SIG-M5 treated with dmso at 0.1 percent for 504 hours (cell line): ENCODE data around the gene ZBTB7C.
"Not testable (repeated sequence)": the region's sequence is repeated elsewhere in the genome, so short reads cannot be mapped to it uniquely, and the experiment has no call there.

Experiments
- DNase-seq: peaks from one replicate; lab custom pipeline; 2025; ENCODE audit not compliant: unreplicated experiment; lab: John Stamatoyannopoulos, UW

The ZBTB7C gene

GRCh38 chr18:48303883-48304282 lies 105.3 kb downstream of the ZBTB7C start:
- DNase-seq, result no peak

- DNase-seq, result no peak
Observed at GRCh38 chr18:48302736-48303135, 106.4 kb downstream of the ZBTB7C start.

GRCh38 chr18:48300463-48300961 lies 108.7 kb downstream of the ZBTB7C start:
- peak; percentile 87 for DNase-seq

DNA sequence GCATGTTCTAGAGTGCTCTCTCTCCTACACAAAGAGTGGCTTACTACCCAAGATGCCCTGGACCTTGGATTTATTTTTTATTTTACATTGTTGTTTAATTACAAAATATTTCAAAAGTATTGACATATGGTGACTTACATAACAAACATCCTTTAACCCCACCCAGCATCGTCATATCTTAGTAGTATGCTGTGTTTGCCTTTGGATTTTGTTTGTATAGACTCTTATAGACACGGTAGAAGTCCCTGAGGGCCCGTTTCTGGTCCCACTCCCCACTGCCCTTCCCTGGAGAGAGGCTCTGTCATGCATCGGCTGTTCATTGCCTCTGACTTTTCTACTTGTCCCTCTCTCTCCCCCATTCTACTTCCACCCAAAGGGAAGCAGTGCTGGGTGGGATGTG lies 112.0 kb downstream of the ZBTB7C start:
- no peak for DNase-seq

DNA sequence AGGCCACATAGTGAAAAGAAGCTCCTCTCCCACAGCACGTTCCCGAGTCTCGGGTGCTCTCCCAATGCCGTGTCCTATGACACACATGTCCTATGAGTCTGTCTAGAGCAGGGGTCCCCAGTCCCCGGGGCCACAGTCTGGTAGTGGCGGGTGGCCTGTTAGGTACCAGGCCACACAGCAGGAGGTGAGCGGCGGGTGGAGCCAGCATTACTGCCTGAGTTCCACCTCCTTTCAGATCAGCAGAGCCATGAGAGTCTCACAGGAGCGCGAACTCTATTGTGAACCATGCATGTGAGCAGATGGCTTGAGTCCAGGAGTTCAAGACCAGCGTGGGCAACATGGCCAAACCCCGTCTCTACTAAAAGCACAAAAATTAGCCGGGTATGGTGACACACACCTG lies 112.6 kb downstream of the ZBTB7C start:
- DNase-seq, result no peak

DNA sequence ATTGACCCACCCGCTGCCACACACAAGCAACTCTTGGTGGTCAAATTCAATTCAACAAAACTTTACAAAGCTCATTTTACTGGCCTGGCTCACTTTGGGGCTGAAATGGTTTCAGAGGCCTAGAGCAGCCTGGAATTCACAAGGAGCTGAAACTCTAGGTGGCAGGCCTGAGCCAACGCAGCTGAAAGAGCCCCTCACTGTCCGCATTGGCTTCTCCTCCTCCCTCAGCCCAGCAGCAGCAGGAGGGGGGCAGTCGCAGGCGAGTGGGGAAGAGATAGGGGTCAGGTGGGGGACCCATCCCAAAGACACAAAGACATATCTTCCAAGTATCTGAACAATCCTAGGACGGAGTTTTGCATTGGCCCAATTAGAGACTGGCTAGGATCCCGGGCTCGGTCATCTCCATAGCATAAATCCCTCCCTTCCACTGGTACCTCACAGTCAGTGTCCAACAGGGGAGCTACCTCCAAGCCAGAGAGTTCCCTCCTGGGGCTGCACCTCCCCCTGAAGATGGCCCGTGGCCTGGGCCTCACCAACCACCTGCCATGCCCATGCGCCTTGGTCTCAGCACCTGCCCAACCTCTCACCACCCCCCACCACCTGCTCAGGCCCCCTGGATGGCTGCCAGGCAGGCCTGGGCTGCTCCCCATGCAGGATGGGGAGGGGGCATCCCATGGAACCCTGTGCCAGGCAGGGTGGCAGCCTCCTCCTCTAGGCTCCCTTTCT lies 113.4 kb downstream of the ZBTB7C start:
- DNase-seq, result no peak

- no peak for DNase-seq
Observed at GRCh38 chr18:48294899-48295585, 114.1 kb downstream of the ZBTB7C start.

- no peak for DNase-seq
Observed at GRCh38 chr18:48293954-48294898, 115.0 kb downstream of the ZBTB7C start.

GRCh38 chr18:48292782-48293424 lies 116.3 kb downstream of the ZBTB7C start:
- DNase-seq, result peak; percentile 35

DNA sequence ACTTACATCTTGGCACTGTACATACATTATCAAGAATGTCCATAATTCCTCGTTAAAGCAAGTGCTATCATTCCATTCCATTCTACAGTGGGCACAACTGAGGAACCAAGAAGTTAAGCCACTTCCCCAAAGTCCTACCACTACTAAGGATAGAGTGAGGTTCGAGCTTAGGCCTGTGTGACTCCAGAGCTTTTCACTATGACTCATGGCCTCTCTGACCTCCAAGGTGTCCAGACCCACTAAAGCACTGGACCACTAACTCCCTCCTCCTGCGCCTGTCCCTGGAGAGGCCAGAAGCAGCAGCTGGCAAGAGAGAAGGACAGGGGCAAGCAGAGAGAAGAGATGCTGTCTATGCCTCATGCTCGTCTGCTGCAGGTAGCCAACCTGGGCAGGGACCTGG lies 117.0 kb downstream of the ZBTB7C start:
- DNase-seq, result no peak

DNA sequence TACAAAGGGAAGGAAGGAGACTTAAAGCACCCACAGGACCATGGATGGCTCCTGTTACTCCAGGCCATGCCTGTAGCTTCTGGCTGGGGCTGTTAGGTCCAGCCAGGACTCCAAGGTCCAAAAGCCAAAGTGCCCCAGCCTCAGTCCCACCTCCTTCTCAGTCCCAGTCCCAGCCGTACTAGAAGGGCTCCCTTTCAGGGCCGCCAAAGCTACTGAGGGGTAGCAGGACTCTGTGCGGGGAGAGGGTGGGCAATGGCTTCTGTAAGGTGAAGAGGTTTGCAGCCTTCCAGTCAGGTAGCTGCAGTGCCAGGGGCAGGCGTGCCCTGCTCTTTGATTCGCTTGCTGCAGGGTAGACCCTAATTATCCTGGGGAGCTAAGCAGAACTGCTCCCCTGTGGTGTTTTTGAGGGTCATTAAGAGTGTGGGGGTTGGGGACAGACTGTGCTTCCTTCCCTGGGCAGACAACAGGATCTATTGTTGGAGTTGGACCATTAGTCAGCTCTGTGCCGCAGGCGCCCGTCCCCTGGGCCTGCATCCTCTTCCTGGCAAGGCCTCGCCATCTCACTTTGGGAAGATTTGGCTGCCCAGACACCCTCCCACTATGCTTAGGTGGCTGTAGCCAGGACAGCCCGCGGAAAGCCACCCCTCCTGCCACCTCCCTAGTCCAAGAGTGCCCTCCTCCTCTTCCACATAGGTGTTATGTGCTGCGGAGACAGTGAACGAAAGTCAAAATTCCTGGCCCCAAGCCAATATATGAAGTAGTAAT lies 118.8 kb downstream of the ZBTB7C start:
- DNase-seq, result no peak

GRCh38 chr18:48284743-48285142 lies 124.4 kb downstream of the ZBTB7C start:
- no peak for DNase-seq

- DNase-seq, result not testable (repeated sequence)
Observed at GRCh38 chr18:48284011-48284410, 125.2 kb downstream of the ZBTB7C start.

DNA sequence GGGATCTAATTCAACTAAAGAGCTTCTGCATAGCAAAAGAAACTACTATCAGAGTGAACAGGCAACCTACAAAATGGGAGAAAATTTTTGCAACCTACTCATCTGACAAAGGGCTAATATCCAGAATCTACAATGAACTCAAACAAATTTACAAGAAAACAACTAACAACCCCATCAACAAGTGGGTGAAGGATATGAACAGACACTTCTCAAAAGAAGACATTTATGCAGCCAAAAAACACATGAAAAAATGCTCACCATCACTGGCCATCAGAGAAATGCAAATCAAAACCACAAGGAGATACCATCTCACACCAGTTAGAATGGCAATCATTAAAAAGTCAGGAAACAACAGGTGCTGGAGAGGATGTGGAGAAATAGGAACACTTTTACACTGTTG lies 127.7 kb downstream of the ZBTB7C start:
- DNase-seq, result not testable (repeated sequence)

GRCh38 chr18:48279312-48279711 lies 129.9 kb downstream of the ZBTB7C start:
- no peak for DNase-seq

GRCh38 chr18:48278081-48278480 lies 131.1 kb downstream of the ZBTB7C start:
- DNase-seq, result no peak

DNA sequence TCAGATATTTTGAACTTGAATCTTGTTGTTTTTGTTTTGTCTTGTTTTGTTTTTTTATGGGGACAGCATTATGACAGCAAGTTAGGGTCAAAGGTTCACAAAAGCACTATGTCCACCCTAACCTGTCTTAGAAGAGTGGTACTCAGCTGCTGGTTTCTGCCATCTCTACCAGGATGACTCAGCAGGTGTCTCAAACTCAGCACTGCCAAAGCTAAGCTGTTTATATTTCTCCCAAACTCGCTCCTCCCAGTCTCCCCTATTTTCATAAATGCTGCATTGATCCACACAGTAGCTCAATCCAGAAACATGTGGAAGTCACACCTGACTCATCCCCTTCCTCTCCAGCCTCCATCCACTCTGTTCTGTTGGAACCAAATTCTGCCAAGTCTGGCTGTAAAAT lies 134.9 kb downstream of the ZBTB7C start:
- no peak for DNase-seq

- no peak for DNase-seq
Observed at GRCh38 chr18:48270929-48271328, 138.3 kb downstream of the ZBTB7C start.

DNA sequence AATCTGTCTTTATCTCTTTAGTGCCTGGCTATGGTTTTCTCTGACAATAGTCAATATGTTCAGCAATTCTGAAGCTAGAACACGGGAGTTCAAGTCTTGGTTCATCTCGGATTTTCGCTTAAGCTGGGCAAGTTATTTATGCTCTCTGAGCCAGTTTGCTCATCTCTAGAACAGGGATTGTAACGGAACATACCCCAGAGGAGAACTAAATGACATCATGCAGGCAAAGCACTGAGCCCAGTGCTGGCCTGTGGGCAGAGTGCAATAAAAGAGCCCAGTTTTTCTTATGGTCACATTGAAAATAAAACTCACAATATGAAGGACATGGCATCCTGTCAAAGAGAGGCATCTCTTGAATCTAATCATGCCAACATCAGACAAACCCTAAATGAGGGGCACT lies 143.9 kb downstream of the ZBTB7C start:
- no peak for DNase-seq
